Measurements from ENCODE around the gene TNN. TPM values are rescaled to one million over a fixed set of nuclear protein-coding genes. Genes with fewer than 3 reads are reported as not detected.

TNN gene
- total and polyA plus RNA-seq, 8 donors, result 0.06 to 1.1 (median 0.14) TPM; not detected in 5

DNA sequence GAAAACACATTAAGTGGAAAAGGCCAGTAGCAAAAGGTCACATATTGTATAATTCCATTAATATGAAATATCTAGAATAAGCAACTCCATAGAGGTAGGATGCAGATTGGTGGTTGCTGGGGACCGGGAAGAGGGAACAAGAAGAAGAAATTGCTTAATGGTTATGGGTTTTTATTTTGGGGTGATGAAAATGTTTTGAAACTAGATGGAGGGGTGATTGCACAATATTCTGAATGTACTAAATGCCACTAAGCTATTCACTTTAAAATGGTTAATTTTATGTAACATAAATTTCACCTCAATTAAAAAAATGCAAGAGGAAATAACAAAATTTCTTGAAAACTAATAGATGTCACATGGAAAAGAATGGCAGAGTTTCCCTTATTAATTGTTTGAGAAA is 118.3 kb downstream of the TNN start:
- Histone ChIP-seq H3K4me1 (peaks cover 10 to 83% (median 48%) of the 10 kb centered on the region in 4 donors), H3K9me3 (no peaks in the 10 kb centered on the region), H3K36me3 (peaks cover 0 to 15% (median 6%) of the 10 kb centered on the region in 4 donors), H3K27ac (no peak overlapping the region), H3K4me3 (no peak overlapping the region), H3K27me3 (no peaks in the 10 kb centered on the region)
- intact Hi-C loops (cut with DNase I; ENCODE audit: low total_unique reads), result no loop called here
- no peak for TF ChIP-seq POLR2AphosphoS5 (IDR thresholded peaks at IDR 0.05)
- no peak for TF ChIP-seq CTCF (IDR thresholded peaks at IDR 0.05)
- TF ChIP-seq EP300 (IDR thresholded peaks at IDR 0.05), result no peak
- no peak for TF ChIP-seq POLR2A (IDR thresholded peaks at IDR 0.05)
- DNase-seq, result no peak
- WGBS, 5 donors, result 84 to 94% (median 93%) methylated on average over 1 of the region's 1 CpG

- no peak for DNase-seq
- H3K36me3 ChIP-seq, result peaks cover 0 to 15% (median 6%) of the 10 kb centered on the region in 4 donors
- H3K9me3 ChIP-seq, result no peaks in the 10 kb centered on the region
- peak overlapping the region in 1 of 5 donors; percentile 30 for H3K27ac ChIP-seq
- intact Hi-C loops (cut with DNase I; ENCODE audit: low total_unique reads), result no loop called here
- H3K4me1 ChIP-seq, result peaks cover 17 to 90% (median 54%) of the 10 kb centered on the region in 4 donors
- H3K4me3 ChIP-seq, result no peak overlapping the region
- TF ChIP-seq EP300 (IDR thresholded peaks at IDR 0.05) (no peak), POLR2A (IDR thresholded peaks at IDR 0.05) (no peak), POLR2AphosphoS5 (IDR thresholded peaks at IDR 0.05) (no peak), CTCF (IDR thresholded peaks at IDR 0.05) (no peak)
- H3K27me3 ChIP-seq, result no peaks in the 10 kb centered on the region
- 66 to 88% (median 80%) methylated on average over 2 of the region's 2 CpGs for WGBS, 5 donors
These were observed 119.0 kb downstream of the TNN start for GRCh38 chr1:175186433-175187160.

- Histone ChIP-seq H3K9me3 (no peaks in the 10 kb centered on the region), H3K27ac (peak overlapping the region in 3 of 5 donors; percentile 17 to 95 (median 59)), H3K4me1 (peaks cover 18 to 82% (median 56%) of the 10 kb centered on the region in 4 donors), H3K4me3 (peak overlapping the region in 2 of 4 donors; percentile 57 to 71), H3K36me3 (peaks cover 0 to 3% (median 0%) of the 10 kb centered on the region in 4 donors), H3K27me3 (no peaks in the 10 kb centered on the region)
- TF ChIP-seq CTCF (IDR thresholded peaks at IDR 0.05), result no peak
- no peak for TF ChIP-seq POLR2AphosphoS5 (IDR thresholded peaks at IDR 0.05)
- TF ChIP-seq POLR2A (IDR thresholded peaks at IDR 0.05), result no peak
- no peak for TF ChIP-seq EP300 (IDR thresholded peaks at IDR 0.05)
- DNase-seq, result peak in 1 of 2 donors; percentile 48
- 37 to 58% (median 45%) methylated on average over 2 of the region's 2 CpGs for WGBS, 5 donors
- intact Hi-C loops (cut with DNase I; ENCODE audit: low total_unique reads), result no loop called here
These were observed 121.3 kb downstream of the TNN start for GRCh38 chr1:175188936-175189335.

GRCh38 chr1:175191659-175192058 is 124.0 kb downstream of the TNN start:
- H3K4me3 ChIP-seq, result peak overlapping the region; percentile 57 to 71 (median 58)
- peak overlapping the region; percentile 88 to 95 (median 93) for H3K27ac ChIP-seq
- intact Hi-C loops (cut with DNase I; ENCODE audit: low total_unique reads), result no loop called here
- 0 to 6% (median 2%) methylated on average over 7 of the region's 7 CpGs for WGBS, 5 donors
- no peaks in the 10 kb centered on the region for H3K9me3 ChIP-seq
- peak in 2 of 3 donors; percentile 4 to 50 for TF ChIP-seq POLR2AphosphoS5 (IDR thresholded peaks at IDR 0.05)
- no peak for TF ChIP-seq POLR2A (IDR thresholded peaks at IDR 0.05)
- peaks cover 18 to 60% (median 44%) of the 10 kb centered on the region in 4 donors for H3K4me1 ChIP-seq
- peaks cover 0 to 3% (median 0%) of the 10 kb centered on the region in 4 donors for H3K36me3 ChIP-seq
- no peaks in the 10 kb centered on the region for H3K27me3 ChIP-seq
- DNase-seq, result peak in 1 of 2 donors; percentile 55

Data from stomach (tissue), 9 donors.